Stimulated activated CD4-positive, alpha-beta T cell treated with anti-CD3 and anti-CD28 coated beads, TNF-alpha, amount 100 ng/mL, for 48 hours (primary cell): ENCODE data around the gene RTN4RL1.

Experiments
- DNase-seq, 3 donors: peaks; one replicate each; pipeline ENCODE4 v3.0.0-alpha.2; 2020; ENCODE audit warnings: low read depth in 3 of 3

Gene RTN4RL1

DNA sequence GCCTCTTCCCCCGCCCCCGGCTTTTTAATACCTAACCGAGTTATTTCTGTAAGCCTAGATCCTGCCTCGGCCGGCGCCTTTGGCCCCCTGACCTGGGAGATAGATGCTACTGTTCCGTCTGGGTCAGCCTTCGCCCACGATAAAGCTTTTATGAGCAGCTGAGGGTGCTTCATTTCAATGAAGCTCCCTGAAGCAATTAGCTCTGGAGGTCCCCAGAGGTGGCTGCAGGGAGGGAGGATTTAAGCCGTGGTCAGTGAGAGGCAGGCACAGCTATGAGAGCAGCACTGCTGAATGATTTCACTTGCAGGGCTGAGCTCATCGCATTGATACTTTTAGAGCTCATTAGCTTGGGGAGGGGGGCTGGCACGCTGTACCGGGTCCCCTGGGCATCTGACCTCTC lies 105.9 kb downstream of the RTN4RL1 start:
- DNase-seq: no peak

DNA sequence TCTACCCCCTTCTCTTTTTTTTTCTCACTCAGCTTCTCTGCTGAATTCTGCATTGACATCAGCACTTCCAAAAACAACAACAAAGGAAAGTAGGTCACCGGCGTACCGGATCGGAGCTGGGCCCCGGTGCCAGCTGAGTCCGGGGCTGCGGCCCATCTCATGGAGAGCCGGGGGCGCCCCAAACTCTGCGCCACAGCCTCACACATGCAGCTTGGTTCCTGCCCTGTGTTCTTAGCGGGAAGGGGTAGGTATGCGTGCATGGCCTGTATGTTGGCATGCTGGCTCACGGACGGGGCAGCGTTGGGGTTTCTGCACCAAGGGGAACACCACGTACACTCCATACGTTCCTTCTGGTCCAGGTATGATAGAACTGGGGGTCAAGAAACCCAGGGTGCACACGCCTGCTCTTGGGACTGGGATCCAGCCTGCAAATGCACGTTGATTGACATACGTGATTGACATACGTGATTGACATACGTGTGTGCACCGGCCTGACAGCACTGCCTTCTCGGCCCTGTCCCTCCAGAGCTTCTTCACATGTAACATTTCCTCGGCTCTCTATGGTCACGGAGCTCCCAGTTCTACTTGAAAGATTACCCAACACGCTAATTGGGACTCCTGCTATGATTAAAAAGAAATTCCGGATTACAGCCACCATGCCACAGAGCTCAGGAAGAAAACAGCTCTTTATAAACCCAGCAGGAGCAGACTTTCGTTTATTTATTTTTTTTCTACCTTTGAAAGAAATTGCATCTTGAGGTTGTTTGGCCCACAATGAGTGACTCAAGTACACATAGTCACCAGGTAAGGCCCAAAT lies 106.6 kb downstream of the RTN4RL1 start:
- DNase-seq: no peak

DNA sequence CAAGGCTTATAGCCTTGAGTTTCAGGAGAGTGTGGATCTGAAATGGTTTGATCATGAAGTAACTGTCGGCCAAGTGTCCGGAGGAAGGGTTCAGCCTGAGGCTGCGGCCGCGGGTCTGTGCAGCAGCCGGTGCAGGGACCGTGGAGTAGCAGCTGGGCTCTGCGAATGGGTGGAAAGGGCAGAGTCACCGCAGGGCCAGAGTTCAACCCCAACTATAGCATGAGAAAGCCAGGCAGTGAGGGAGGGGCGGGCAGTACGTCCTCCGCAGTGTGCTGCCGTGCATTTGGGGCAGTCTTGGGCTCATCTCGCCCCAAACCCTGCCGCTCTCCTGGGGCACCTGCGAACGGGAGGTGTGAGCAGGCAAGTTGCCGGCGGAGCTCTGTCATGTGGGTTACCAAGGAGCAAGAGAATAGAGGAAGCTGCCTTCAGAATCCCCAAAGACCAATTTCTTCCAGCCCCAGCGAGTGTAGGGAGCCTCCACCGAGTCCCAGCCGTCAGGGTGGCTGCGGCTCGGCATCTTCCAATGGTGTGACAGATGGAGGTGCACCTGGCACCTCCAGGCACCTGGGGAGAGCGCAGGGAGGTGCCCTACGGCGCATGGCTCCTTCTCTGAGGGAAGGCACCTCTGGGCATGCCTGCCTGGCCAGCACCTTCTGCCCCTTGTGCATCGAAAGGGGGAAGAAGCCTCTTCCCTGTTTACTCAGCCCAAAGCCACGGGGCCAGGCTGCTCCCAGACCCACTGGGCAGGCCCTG lies 108.0 kb downstream of the RTN4RL1 start:
- DNase-seq: no peak

DNA sequence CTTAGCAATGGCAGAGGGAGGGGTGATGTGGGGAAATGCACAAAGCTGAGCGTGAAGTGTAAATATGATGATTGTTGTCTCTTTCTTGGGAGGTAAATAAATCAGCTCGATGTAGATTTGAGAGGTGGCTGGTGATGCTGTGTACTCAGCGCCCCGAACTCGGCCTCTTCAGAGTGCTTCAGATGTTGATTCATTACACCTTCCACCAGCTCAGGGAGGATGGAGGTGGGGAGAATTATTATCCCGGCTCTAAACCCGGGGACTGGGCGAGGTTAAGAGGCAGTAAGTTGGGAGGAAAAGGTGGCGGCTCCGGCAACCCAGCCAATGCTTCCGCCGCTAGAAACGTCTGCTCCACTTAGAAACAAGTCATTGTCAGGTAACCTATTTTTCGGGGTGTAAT lies 108.8 kb downstream of the RTN4RL1 start:
- no peak for DNase-seq

DNA sequence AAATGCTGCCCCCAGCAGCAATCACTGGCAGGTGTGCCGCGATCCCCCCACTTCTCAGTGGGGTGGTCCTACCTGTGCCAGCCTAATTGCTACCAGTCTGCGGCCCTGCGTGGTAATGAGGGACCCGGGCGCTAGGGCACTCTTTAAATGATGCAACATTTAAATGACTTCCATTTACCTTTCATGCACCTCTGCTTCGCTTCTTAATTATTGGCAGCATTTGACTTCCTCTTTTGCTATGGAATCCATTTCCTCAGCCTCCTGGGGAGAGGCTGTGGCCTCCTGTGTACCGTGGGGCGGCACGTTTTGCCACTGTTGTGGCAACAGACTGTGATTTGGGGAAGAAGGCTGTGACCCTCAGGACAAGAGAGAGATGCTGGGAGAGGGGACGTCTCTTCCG lies 109.2 kb downstream of the RTN4RL1 start:
- DNase-seq: no peak

DNA sequence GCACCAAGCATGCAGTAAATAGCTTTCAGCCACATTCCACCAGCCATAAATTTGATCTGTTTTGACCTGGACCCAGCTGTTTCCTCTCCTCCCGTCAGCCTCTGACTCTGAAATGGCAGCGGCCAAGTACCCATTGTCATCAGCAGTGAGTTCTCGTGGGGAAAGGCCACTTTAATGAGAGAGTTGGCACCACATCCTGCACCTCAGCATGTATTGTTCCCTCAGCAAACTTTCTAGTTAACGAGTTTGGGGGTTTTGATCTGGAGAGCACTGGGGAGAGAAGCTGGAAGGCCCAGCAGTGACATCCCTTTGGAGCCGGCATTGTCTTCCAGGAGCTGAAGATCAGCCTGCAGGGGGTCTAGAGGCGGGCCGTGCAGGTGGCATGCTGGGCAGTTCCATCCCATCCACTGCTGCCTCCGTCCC lies 110.5 kb downstream of the RTN4RL1 start:
- DNase-seq: no peak

DNA sequence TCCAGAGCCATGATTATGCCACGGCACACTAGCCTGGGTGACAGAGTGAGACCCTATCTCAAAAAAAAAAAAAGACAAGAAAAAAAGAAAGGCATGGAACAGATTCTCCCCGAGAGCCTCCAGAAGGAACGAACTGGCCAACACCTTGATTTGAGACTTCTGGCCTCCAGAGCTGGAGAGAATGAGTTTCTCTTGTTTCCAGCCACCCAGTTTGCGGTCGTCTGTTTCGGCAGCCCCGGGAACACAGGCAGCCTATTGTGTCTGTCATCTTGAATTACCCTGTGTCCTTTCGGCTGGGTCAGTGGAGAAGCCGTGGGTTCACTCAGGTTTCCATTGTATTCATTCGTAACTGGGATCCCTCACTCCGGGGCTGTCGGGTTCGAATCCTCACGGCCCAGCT lies 111.4 kb downstream of the RTN4RL1 start:
- no peak for DNase-seq

DNA sequence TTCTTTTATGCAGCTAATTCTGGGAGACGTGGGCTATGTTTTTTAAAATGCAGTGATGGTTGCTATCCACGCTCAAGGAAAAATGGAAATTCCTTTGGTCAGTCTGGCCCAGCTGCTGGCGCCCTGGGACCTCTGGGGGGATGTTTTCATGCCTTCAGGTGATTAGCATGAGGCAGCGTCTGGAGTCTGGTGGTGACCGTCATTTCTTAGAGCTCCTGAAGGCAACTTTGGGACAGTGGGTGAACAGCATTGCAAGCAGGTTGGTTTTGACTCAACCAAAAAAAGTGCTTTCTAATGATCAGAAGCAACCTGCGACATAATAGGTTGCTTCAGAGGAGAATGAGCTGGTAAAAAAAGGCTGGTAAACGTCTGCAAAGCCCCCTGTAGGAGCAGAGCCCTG lies 113.0 kb downstream of the RTN4RL1 start:
- DNase-seq: no peak

DNA sequence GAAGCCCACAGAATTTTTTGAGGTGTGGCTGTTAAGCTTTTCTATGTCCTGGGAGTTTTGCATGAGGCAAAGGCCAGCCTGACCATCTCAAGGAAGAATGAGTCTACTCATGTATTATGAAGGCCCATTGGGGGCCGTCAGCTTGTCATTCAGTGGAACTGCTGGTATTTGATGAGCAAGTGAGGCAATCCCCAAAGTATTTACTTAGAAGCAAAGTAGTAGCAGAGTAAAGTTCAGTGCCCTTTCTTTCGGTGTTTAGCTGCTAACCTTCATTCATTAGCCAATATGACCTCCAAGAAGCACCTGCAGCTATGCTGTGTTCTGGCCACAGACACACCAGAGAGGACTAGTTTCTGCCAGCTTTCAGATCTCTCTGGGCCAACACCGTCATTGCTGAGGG lies 115.1 kb downstream of the RTN4RL1 start:
- no peak for DNase-seq

DNA sequence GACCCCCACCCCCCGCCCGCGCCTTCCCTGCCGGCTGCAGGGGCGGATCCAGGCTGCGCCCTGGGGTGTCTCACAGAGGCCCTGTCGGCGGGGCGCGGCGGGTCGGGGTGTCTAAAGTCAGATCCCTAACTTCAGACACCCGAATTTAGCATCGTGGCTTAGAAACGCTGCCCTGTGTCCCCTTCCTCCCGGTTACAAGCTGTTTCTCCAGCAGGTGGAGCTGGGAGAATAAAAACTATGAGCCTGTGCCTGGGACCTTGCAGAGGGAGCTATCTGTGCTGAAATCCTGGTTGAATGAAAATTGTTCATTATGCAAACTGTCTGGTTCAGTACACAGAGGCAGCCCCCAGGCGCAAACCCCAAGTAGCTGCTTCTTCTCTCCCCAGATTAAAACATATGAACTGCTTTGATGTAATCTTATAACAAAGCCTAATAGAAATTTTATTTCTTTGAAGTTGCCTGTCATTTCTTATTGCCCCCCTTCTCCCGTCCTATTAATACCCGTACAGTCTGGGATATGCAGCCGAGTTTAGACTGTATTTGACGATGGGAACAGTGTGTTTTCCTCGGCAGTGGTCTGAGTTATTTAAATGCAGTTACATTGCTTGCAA lies 116.3 kb downstream of the RTN4RL1 start:
- peak; percentile 6 to 22 (median 20) for DNase-seq

DNA sequence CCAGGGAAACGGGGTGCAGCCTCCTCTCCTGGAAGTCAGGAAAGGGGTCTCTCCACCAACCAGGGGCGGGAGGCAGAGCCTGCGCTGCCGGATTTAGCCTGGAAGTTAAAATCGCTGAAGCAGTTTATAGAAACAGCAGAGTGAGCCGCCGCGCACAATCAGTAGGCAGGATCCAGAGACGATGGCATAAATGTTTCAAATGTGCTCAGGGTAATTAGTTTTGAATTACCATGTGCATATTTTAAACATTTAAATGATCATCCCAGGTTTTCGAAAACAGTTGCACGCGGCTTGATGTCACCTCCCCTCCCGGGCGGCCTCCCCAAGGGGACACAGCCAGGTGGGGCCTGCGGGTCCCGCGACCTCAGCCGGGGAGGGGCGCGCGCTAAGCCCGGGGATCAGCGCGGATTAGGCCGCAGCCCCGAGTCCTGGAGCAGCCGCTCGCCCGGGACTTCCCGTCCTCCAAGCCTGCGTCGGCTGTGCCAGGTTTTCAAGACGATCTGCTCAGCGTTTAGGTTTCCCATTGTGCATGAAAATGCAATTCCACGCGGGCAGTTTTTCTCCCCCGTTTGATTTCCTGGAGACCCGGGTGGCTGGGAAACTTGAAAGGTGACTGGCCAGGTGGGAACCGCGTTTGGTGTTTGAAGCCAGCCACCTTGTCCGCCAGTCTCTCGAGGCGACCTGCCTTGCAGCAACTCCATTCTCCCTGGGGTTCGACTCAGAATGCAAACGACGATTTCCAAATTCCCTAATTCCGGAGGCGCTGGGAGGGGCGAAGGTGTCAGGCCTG lies 117.0 kb downstream of the RTN4RL1 start:
- no peak for DNase-seq

DNA sequence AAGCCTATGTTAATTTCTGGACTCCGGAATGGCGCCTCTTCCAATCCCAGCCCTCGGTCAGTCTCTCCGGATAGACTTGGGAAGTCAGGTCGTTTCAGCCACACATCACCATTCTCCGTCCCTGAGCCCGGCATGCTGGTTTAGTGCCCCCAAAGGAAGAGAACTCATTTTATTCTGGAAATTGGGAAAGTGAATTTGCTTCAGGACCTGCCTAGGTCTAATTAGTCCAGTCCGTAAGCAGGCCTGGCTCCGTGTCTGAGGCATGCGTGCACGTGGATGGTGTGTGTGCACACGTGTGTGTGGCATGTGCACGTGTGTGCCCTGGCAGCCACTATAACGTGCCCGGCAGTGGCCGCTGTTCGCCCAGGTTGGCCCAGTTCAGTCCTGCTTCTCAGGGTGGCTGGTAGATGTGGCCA lies 117.9 kb downstream of the RTN4RL1 start:
- no peak for DNase-seq

DNA sequence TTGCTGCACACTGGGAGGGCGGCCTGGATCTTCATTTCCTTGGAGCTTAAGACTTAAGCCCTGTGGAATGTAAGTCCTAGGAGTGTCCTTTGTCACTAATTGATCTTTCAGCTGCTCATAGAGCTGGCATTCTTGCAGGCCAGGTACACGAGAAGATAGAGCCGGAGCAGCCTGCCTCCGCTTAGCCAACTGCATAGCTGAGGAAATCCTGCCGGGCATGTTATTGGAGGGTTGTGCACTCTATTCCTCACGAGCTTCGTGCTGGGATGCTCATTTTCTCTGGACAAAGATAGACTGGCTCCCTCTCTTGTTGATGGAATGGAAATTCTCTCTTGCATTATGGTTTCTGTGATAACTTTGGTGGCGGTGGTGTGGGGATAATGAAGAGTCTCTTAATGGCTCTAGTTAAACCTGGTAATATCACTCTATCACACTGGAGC lies 118.5 kb downstream of the RTN4RL1 start:
- no peak for DNase-seq

DNA sequence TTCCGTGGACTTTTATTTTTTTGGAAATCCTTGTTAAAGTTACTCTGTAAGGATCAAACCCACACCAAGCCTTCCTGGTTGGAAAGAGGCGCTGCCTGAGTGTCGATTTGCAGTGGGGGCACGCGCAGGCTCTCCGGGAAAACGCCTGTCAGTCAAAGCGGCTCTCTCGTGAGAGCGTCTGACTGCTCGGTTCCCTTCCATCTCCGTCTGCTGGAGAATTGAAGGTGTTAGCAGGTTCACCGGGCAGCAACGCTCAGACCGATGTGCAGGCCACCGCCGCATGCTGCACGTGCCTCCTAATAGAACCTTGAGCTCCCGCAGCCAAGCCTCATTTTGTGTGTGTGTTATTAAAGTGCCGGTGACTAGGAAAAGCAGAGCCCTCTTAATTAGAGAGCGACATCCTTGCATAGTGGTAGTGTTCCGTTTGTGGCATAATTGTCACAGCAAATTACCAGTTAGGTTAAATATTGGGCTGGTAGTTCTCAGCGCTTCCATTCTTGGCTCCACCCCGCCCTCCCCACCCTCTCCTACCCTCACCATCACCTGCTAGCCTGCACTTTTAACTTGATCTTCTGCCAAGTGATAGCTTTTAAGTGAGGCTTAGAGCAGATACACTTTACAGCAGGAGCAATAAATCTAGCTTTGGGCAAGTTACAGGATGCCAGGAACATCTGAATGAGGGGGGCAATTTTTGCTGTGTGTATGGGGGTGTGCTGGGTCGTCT lies 119.8 kb downstream of the RTN4RL1 start:
- no peak for DNase-seq

DNA sequence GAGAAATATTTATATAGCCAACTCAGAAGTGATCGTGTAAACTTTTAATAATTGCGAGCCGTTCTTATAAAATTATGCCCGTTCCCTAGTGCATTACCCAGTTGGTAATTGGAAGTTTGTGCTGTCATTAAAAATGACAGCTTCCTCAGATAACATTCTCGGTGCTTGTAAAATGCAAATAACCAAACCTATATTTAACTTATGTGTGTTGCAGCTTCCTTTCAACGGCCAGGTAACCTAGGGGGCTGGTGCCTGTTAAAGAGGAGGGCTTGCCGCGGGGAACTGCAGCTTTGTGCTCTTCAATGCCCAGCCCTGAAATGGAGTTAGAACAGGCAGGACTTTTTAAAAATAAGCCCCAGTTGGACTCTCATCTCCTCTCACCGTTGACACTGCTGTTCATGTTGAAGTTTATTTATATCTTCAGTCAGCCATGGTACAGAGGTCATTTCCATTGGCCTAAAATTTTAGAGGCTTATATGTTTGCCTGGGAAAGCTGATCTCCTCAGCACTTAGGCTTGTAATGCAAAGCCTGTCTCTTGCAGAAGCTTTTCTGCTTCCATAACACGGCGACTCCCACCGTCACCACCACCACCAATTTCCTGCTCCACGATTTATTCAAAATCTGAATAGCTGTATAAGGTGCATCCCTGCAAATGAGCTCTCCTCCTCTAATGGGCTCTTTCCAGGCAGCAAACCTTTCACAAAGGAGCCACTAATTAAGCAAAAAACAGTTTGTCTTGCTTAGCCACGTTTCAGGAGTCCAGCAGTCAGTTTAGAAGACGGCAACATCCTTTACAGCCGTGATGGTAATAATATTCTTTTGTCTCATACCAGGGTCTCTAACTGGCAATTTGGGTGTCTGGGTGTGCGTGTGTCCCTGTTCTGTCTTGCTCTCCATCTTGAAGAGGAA lies 120.6 kb downstream of the RTN4RL1 start:
- no peak for DNase-seq

DNA sequence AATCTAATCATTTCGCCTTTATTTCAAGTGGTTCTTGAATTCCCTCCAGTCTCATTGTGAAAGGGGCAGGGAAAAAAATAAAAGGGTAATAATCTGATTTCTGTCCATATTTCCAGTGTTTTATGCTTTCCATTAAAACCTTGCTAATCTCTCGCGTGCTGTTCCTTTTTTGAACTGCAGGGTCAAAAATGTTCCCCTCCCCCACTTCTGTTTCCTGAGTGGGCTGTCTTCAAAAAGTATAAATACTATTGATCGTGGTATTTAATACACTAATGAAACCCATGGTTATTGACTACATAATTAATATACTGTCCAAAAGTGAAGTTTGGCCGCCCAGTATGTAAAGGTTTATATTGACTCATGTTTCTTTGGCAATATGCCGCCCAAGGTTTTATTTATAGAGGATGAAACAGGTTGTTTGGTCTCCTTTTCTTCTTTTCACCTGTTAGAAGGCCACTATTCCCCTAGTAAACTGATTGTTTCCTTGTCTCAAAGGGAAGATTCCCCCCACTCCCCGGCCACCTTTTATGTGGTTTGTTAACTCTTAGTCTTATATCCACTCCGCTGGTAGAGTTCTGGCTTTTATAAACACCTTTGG lies 125.6 kb downstream of the RTN4RL1 start:
- no peak for DNase-seq

DNA sequence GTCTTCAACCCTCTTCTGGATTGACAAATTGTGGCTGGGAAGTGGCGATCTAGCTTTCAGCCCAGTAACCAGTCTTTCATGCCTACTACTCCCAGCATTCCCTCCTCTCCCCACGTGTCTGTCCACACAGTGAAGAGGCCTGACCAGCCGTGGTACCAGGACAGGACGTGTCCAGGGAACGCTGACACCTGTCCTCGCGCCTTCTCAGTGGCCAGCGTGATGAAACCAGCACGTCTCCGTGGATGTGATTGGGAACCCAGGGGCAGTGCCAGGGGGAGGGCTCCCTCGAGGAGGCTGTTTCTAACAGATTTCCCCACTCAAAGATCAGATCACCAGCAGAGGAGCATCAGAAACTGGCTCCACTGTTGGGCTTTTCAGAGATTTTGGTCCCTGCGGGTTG lies 126.3 kb downstream of the RTN4RL1 start:
- DNase-seq: no peak

DNA sequence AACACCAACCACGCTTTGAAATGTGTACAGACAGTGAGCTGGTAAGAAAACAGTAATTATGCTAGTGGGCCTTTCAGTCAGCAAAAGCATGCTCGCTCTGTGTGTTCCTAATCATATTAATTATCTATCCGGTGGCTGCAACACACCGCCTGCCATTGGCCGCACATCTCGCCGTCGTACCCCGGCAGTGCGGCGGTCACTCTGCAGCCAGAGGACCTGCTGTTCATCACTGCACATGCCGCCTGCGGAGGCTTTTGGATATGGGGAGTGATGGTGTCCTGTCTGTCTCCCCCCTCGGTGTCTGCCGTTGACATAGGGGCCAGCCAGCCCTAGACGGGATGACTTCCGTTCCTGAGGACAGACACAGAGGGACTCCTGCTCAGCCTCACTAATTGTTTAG lies 126.8 kb downstream of the RTN4RL1 start:
- no peak for DNase-seq

DNA sequence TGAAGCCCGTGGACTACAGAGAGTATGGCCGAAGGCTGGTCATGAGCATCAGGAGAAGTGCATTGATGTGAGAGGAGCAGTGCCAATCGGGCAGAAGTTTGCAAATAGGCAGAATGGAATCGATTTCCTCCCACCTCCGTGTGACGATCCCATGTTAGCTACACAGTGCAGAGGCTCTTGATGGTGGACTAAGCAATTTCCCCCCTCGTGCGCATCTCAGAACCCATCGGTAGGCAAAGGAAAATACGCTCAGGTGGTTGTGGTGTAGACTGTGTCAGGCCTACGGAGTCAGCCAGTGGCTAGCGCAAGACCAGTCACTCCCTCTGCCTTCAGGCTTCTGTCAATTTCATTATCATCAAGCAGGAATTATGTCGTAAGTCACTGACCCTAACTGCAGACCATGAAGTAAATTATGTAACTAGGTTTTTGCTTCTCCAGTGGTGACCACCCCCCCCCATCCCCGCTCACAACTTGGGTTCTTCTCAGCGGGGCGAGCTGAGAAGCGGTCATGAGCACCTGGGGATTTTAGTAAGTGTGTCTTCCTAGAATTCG lies 128.0 kb downstream of the RTN4RL1 start:
- no peak for DNase-seq
